ENCODE data around the gene IER5.

The IER5 gene

DNA sequence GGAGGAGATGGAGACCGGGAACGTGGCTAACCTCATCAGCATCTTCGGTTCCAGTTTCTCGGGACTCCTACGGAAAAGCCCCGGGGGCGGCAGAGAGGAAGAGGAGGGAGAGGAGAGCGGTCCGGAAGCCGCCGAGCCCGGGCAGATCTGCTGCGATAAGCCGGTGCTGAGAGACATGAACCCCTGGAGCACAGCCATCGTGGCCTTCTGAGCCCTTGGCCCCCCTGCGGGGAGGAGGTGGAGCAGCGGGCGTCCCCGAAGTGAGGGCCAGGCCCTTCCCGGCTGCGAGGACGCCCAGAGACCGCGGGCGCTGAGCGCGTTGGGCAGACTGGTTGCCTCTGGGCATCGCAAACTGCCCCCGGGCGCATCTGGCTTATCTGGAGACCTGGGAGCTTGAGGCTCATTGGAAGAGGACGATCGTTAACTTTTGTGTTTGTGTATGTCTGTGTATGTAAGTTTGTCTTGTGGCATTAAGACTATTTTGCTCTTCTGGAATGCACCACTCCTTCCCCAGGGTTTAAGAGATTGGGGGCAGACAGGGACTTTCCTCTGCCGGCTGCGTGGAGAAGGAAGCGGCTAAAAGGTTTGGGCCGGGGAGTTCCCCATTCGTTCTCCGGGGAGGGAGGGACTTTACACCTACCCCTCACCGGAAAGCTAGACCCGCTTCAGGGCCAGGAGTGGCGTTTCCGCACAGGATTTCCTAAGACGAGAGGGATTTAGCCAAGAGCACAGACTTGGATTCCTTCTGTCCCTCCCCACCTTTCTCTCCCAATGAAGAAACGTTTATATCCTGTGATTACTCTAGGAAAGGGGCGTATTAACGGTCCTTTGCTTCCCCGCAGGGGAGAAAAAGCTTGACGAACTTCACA lies 1.4 kb downstream of the IER5 start:
- H3K4me3 ChIP-seq (replicated peaks in 1 of 2; ENCODE audit: low read depth in 2 of 2, low read length in 2 of 2): peak overlapping the region; percentile 89 to 92
- DNase-seq (ENCODE audit: low read depth in 2 of 2): peak; percentile 76 to 78
- TF ChIP-seq, protein P1, sequence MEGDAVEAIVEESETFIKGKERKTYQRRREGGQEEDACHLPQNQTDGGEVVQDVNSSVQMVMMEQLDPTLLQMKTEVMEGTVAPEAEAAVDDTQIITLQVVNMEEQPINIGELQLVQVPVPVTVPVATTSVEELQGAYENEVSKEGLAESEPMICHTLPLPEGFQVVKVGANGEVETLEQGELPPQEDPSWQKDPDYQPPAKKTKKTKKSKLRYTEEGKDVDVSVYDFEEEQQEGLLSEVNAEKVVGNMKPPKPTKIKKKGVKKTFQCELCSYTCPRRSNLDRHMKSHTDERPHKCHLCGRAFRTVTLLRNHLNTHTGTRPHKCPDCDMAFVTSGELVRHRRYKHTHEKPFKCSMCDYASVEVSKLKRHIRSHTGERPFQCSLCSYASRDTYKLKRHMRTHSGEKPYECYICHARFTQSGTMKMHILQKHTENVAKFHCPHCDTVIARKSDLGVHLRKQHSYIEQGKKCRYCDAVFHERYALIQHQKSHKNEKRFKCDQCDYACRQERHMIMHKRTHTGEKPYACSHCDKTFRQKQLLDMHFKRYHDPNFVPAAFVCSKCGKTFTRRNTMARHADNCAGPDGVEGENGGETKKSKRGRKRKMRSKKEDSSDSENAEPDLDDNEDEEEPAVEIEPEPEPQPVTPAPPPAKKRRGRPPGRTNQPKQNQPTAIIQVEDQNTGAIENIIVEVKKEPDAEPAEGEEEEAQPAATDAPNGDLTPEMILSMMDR (IDR thresholded peaks at IDR 0.05; ENCODE audit: low read depth, low read length): no peak

DNA sequence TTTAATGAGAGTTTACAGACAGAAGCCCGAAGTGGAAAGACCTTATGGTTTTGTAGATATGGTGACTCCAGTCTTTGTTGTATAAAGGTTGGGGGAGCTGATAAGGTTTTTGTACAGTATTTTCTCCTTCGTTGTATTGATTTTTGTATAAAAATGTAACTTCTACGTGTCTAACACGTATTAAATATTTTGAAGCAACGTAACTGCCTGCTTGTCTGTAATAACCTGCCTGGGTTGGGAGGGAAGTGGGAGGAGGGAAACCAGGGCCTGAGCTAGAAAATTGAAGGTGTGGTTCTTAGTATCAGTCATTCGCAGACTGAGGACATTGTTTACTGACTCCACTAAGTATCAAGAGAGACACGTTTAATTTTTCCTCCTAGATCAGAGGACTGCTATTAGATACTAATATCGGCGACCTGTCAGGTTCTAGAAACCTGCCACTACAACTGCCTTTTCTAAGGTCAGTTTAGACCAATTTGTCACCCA lies 2.2 kb downstream of the IER5 start:
- DNase-seq (ENCODE audit: low read depth in 2 of 2): no peak
- TF ChIP-seq, protein P1 (IDR thresholded peaks at IDR 0.05; ENCODE audit: low read depth, low read length): no peak
- peak overlapping the region; percentile 89 to 92 for H3K4me3 ChIP-seq (replicated peaks in 1 of 2; ENCODE audit: low read depth in 2 of 2, low read length in 2 of 2)

DNA sequence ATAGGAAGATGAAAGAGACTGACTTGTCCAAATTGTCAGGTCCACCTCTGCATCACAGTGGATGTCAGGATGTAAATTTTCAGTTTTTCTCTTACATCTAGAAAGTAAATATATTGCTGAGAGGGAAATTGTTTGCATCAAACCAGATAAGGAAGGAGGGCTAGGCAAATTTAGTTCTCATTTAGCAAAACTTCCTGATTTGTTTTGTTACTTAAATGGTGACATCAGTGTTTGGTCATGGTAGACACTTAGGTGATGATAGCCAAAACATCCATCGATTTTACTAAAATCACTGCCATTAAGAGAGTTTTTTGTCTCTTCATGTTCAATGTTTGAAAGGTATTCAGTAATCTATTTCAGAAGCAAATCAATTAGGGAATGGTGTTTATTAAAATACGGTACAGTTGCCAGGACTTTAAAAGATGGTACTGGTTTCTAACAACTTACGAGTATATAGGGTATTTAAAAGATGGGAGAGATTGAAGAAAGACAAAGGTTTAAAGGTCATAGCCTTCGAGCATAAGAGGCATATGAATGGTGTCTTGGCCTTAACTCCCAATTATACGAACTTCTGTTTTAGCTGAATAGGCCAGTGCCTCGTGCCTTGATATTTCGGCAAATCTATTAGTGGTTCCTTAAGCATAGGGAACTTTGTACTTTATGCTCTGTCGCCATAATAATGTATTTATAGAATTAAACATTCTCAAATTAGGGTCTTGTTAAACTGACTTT lies 3.0 kb downstream of the IER5 start:
- DNase-seq (ENCODE audit: low read depth in 2 of 2): no peak
- TF ChIP-seq, protein P1 (IDR thresholded peaks at IDR 0.05; ENCODE audit: low read depth, low read length): no peak
- peak overlapping the region; percentile 89 to 92 for H3K4me3 ChIP-seq (replicated peaks in 1 of 2; ENCODE audit: low read depth in 2 of 2, low read length in 2 of 2)

DNA sequence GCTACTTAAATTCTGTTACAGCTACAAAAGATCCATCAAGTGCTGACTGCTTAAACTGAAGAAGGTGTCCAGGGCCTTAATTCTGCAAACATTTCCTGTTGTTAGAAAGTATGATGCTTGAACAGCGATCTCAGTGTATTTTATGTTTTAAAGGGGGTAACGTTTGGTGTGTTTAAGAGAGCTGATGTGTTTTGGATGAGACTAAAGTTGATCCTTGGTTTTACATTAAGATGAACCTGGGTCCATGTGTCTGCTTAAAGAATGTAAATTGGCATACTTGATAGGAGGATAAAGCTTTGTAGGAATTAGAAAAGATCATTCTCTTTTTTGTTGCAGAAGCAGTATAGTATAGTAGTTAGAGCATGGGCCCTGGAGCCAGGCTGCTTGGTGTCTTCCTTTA lies 3.6 kb downstream of the IER5 start:
- TF ChIP-seq, protein P1 (IDR thresholded peaks at IDR 0.05; ENCODE audit: low read depth, low read length): no peak
- peak overlapping the region in 1 of 2 donors; percentile 92 for H3K4me3 ChIP-seq (replicated peaks in 1 of 2; ENCODE audit: low read depth in 2 of 2, low read length in 2 of 2)
- DNase-seq (ENCODE audit: low read depth in 2 of 2): no peak

DNA sequence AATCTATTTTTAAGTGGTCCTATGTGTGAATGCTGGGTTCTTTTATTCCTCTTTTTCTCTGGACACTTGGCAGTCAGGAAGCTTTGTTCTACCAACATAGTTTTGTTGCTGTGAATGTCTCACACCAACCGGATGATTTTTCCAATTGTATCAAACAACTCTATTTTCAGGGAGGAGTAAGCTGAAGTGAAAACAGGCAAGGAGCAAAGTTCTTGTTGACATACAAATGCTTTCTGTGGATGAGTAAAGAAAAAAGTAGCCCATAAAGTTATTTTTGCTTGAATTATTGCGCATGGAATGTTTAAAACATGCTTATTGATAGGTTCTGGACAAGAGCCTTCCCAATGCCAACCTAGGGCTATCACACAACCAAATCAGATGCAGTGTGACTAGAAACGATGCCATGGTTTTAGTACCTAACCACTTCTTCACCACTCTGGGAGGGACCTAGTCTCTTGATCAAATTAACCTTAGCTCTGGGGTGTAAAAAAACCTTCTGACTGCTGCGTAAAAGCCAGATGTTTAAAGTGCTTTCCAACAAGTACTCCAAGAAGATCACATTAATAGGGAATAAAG lies 4.5 kb downstream of the IER5 start:
- TF ChIP-seq, protein P1 (IDR thresholded peaks at IDR 0.05; ENCODE audit: low read depth, low read length): no peak
- DNase-seq (ENCODE audit: low read depth in 2 of 2): no peak
- no peak overlapping the region for H3K4me3 ChIP-seq (replicated peaks in 1 of 2; ENCODE audit: low read depth in 2 of 2, low read length in 2 of 2)

DNA sequence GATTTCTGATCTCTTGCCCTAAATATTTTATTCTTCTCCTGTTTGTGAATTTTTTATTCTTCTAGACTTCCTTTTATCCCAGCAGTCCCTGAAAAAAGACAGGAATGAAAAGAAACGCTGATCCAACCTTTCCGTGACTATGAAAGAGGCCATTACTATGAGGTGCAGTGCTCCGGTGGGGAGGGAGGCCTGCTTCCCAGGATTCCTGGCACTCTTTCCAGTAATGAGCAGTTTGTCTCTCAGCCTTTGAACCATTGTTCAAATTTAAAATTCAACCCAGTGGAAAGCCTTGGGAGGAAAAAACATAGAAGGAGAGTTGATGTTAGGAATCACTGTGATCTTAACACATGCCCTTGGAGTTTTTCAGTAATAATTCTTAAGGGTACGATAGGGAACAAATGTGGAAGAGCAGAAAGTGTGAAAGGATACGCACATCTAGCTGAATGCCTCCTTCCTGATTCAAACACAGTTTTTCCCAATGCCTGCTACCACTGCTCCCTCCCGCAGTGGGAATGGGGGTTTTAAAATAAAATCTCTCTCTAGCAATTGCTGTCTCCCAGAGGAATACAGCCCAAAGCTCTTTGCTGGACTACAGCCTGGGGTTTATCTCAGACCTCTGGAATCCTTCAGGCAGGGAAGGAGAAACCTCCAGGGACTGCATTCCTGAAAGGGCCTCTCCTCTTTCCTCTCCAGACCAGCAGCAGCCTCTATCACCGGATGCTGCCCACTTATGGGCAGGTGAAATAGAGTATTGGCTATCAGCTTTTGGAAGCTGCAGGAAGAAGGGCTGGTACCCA lies 6.1 kb downstream of the IER5 start:
- TF ChIP-seq, protein P1 (IDR thresholded peaks at IDR 0.05; ENCODE audit: low read depth, low read length): no peak
- peak; percentile 96 to 97 for DNase-seq (ENCODE audit: low read depth in 2 of 2)
- no peak overlapping the region for H3K4me3 ChIP-seq (replicated peaks in 1 of 2; ENCODE audit: low read depth in 2 of 2, low read length in 2 of 2)
